Muscle layer of colon (tissue), 2 donors: ENCODE measurements around the gene PTGER3.

Experiments used
- H3K27ac ChIP-seq: one replicate; pipeline ENCODE4 v1.7.0; 2013; ENCODE audit warnings: low read depth, mild to moderate bottlenecking, low read length, moderate library complexity
- H3K27me3 ChIP-seq, 2 donors: one replicate each; pipeline ENCODE4 v1.7.0; 2013; ENCODE audit warnings: low read length in 2 of 2, mild to moderate bottlenecking in 2 of 2; ENCODE audit not compliant: insufficient read depth in 2 of 2, control insufficient read depth in 1 of 2
- H3K36me3 ChIP-seq: one replicate; pipeline ENCODE4 v1.7.0; 2013; ENCODE audit warnings: mild to moderate bottlenecking, low read length; ENCODE audit not compliant: insufficient read depth
- H3K4me1 ChIP-seq: one replicate; pipeline ENCODE4 v1.7.0; 2013; ENCODE audit warnings: mild to moderate bottlenecking, low read length; ENCODE audit not compliant: insufficient read depth
- H3K4me3 ChIP-seq, 2 donors: one replicate each; pipeline ENCODE4 v1.7.0; 2013; ENCODE audit warnings: low read length in 2 of 2, low read depth in 1 of 2, mild to moderate bottlenecking in 1 of 2, moderate library complexity in 1 of 2
- H3K9ac ChIP-seq: one replicate; pipeline ENCODE4 v1.7.0; 2013; ENCODE audit warnings: low read length
- H3K9me3 ChIP-seq: one replicate; pipeline ENCODE4 v1.7.0; 2013; ENCODE audit warnings: mild to moderate bottlenecking, low read length
- donor health status: abdominal sarcoma.
- donor health status: Adenocarcinoma of cecum.

The PTGER3 gene

GRCh38 chr1:71046891-71047634, 553 bp downstream of the PTGER3 start:
- Histone ChIP-seq H3K4me1 (no peaks in the 10 kb centered on the region), H3K36me3 (no peaks in the 10 kb centered on the region), H3K9me3 (no peaks in the 10 kb centered on the region), H3K4me3 (peak overlapping the region; percentile 66 to 77), H3K9ac (peak overlapping the region; percentile 39), H3K27ac (peak overlapping the region; percentile 59), H3K27me3 (peaks cover 7 to 11% of the 10 kb centered on the region in 2 donors)

DNA sequence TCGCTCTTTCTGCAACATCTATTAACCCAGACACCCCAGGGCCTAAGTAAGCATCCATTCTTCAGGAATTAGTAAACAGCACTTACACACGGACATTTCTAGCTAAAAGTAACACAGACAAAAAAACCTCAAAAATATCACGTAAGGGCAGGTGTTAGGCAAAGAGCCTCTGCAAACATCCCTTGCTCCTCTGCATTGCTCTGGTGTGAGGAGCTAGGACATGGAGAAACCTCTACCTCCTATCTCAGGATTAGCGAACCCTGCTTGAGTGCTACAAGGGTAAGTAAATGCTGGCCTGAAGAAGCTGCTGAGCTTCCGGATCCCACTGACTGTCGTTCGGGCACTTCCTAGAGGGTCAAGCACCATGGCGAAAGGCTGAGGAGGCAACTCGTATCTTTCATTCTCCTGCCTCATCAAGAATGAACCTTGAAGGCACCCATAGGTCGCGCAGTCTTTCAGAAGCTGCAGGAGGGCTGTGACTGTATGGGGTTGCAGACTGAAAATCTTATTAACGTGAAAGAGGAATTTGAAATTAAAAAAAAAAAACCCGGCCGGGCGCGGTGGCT, 2.1 kb downstream of the PTGER3 start:
- peak overlapping the region in 1 of 2 donors; percentile 32 for H3K4me3 ChIP-seq

DNA sequence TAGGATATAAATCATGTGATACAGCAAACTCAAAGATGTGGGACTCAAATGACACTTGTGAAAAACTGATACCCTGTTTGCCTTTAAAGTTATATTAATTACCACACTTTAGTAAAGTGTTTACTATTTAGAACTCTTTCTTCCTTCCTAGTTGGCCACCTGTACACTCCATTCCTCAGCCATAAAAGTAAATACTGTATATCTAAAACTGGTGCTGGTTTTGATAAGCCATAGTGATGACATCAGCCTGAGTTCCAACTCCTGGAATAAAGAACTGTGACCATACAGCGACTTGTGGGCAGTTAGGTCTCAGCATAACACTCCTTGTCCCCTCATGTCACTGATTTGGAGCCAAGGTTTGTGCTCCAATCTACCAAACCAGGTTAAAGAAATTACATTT, 2.8 kb downstream of the PTGER3 start:
- peaks cover 7 to 11% of the 10 kb centered on the region in 2 donors for H3K27me3 ChIP-seq

More for the DNA sequence above, 2.1 kb downstream of the PTGER3 start:
- no peaks in the 10 kb centered on the region for H3K4me1 ChIP-seq
- H3K27me3 ChIP-seq, result peaks cover 7 to 11% of the 10 kb centered on the region in 2 donors
- H3K9me3 ChIP-seq, result no peaks in the 10 kb centered on the region
- H3K9ac ChIP-seq, result no peak overlapping the region
- H3K36me3 ChIP-seq, result no peaks in the 10 kb centered on the region
- H3K27ac ChIP-seq, result no peak overlapping the region

GRCh38 chr1:71043065-71043464, 4.6 kb downstream of the PTGER3 start:
- peaks cover 3 to 11% of the 10 kb centered on the region in 2 donors for H3K27me3 ChIP-seq
- H3K9ac ChIP-seq, result no peak overlapping the region
- H3K36me3 ChIP-seq, result no peaks in the 10 kb centered on the region
- H3K27ac ChIP-seq, result peak overlapping the region; percentile 12
- no peaks in the 10 kb centered on the region for H3K9me3 ChIP-seq
- no peaks in the 10 kb centered on the region for H3K4me1 ChIP-seq
- no peak overlapping the region for H3K4me3 ChIP-seq

More for the DNA sequence above, 2.8 kb downstream of the PTGER3 start:
- Histone ChIP-seq H3K9me3 (no peaks in the 10 kb centered on the region), H3K36me3 (no peaks in the 10 kb centered on the region), H3K9ac (no peak overlapping the region), H3K27ac (no peak overlapping the region), H3K4me1 (no peaks in the 10 kb centered on the region), H3K4me3 (no peak overlapping the region)

- Histone ChIP-seq H3K9ac (no peak overlapping the region), H3K4me1 (no peaks in the 10 kb centered on the region), H3K27ac (no peak overlapping the region)
Measured at GRCh38 chr1:71041806-71042205, 5.8 kb downstream of the PTGER3 start.

DNA sequence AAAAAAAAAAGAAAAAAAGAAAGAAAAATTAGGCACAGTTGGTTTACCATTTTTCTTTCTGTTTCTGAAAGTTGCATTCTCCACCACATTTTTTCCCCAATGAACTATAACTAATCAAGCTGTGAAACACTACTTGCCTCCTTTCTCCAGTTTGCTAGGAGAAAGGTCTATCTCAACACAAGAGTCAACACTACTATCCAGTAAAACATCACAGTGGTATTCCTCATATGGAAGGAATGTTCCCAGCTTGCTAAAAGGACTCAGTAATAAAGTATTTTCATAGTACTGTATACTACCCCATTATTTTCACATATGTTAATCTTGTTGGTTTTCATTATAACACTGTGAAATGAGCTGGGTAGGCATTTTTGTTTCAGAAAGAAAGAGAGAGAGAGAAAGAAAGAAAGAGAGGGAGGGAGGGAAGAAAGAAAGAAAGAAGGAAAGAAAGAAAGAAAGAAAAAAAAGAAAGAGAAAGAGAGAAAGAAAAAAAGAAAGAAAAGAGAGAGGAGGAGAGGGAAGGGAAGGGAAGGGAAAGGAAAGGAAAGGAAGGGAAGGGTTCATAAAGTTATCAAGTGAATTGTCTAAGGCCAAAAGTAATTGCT, 7.9 kb downstream of the PTGER3 start:
- H3K4me3 ChIP-seq, result no peak overlapping the region
- H3K9me3 ChIP-seq, result no peaks in the 10 kb centered on the region
- H3K36me3 ChIP-seq, result no peaks in the 10 kb centered on the region
- no peak overlapping the region for H3K9ac ChIP-seq
- no peak overlapping the region for H3K27ac ChIP-seq
- no peaks in the 10 kb centered on the region for H3K27me3 ChIP-seq
- no peaks in the 10 kb centered on the region for H3K4me1 ChIP-seq

More at GRCh38 chr1:71041806-71042205, 5.8 kb downstream of the PTGER3 start:
- H3K27me3 ChIP-seq, result peaks cover 0 to 5% of the 10 kb centered on the region in 2 donors
- H3K9me3 ChIP-seq, result no peaks in the 10 kb centered on the region
- H3K4me3 ChIP-seq, result no peak overlapping the region
- no peaks in the 10 kb centered on the region for H3K36me3 ChIP-seq

DNA sequence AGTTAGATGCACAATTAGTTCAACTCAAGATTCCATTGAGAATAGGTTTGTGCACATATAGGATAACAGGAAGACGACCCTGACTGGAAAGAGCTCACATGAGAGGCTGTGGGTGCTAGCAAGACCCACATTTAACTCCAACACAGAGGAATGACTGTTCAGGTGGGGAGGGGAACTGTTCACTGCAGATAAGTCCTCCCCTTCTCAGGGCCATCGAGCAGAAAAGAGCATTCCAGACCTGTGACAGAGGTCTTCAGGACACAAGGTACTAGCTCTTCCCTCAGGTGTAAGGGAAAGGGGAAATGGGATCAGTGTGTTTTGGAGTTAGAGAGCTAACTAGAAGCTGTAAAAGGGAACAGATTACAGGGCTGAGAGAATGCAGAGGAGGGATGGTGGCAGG, 8.7 kb downstream of the PTGER3 start:
- Histone ChIP-seq H3K4me1 (no peaks in the 10 kb centered on the region), H3K27me3 (no peaks in the 10 kb centered on the region), H3K9ac (no peak overlapping the region), H3K36me3 (no peaks in the 10 kb centered on the region), H3K9me3 (no peaks in the 10 kb centered on the region), H3K4me3 (no peak overlapping the region), H3K27ac (no peak overlapping the region)

DNA sequence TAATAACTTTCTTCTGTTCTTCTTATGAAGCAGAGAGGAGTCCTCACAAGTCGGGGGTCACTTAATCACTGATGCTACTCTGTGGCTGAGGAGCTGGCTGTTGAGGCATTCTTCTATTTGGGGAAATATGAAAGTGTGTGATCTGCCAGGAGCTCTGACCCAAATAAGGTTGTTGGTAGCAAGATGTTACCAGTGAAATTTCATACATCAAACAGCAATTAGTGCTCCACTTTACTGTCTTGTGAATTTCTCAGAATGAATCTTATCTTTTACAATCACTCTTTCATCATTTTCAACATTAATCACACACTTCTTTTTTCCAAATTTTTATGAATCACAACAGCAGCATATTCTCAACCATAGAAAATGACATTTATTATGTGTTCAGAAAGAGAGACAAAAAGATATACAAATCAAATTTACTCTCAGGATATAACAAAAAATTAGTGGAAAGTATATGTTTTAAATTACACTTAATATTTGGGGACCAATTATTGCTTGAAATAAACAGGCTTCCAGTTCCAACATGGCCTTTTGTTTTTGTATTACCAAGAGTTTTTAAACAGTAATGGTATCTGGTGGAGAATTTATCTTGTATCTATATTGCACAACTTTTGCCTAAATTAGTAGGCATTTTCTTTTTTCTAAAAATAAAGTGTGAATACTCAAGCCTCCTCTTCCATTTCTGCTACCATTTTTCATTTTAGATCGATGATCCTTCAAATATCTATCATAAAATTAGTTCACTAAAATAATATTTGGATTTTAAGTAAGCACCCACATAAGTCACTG, 9.6 kb downstream of the PTGER3 start:
- Histone ChIP-seq H3K9me3 (no peaks in the 10 kb centered on the region), H3K36me3 (no peaks in the 10 kb centered on the region), H3K4me3 (no peak overlapping the region), H3K9ac (no peak overlapping the region), H3K4me1 (no peaks in the 10 kb centered on the region), H3K27me3 (no peaks in the 10 kb centered on the region), H3K27ac (no peak overlapping the region)

GRCh38 chr1:71037066-71037465, 10.6 kb downstream of the PTGER3 start:
- no peaks in the 10 kb centered on the region for H3K36me3 ChIP-seq
- H3K27ac ChIP-seq, result no peak overlapping the region
- H3K4me3 ChIP-seq, result no peak overlapping the region
- H3K9ac ChIP-seq, result no peak overlapping the region
- peaks cover 2% of the 10 kb centered on the region for H3K4me1 ChIP-seq
- no peaks in the 10 kb centered on the region for H3K9me3 ChIP-seq
- no peaks in the 10 kb centered on the region for H3K27me3 ChIP-seq

- H3K27ac ChIP-seq, result no peak overlapping the region
- H3K4me1 ChIP-seq, result peaks cover 13% of the 10 kb centered on the region
- H3K9ac ChIP-seq, result no peak overlapping the region
- no peaks in the 10 kb centered on the region for H3K27me3 ChIP-seq
- H3K4me3 ChIP-seq, result no peak overlapping the region
- H3K36me3 ChIP-seq, result no peaks in the 10 kb centered on the region
- no peaks in the 10 kb centered on the region for H3K9me3 ChIP-seq
Measured at GRCh38 chr1:71033136-71033535, 14.5 kb downstream of the PTGER3 start.

DNA sequence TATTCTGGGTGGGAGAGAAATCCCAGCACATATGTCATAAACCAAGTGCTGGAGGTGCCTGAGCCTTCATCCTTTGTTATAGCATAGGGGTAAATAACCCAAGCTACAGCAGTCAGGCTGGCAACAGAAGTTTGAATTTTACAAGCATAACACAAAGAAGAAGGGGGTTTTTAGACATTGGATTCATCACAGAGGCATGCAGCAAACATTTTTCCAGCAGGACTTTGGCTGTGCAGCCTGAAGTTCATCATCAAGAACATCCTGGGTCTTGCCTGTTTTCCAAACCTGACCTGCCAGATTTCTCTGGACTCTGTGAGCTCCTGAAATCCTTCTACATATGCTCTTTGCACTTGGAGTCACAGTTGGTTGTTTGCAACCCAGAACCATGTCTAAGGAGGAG, 16.2 kb downstream of the PTGER3 start:
- no peaks in the 10 kb centered on the region for H3K27me3 ChIP-seq
- no peak overlapping the region for H3K27ac ChIP-seq
- H3K9me3 ChIP-seq, result no peaks in the 10 kb centered on the region

More for the DNA sequence above, 16.2 kb downstream of the PTGER3 start:
- Histone ChIP-seq H3K9ac (no peak overlapping the region), H3K36me3 (no peaks in the 10 kb centered on the region), H3K4me3 (peak overlapping the region in 1 of 2 donors; percentile 8), H3K4me1 (peaks cover 13% of the 10 kb centered on the region)
